LNCaP clone FGC (cell line): ENCODE data around the gene MUC5B.

Experiments used
- DNase-seq: peaks from one replicate; pipeline ENCODE4 v3.0.0-alpha.2; 2011; ENCODE audit warnings: low read depth
- H3K4me3 ChIP-seq: 2 replicates; pipeline ENCODE4 v1.5.1; 2011; ENCODE audit warnings: mild to moderate bottlenecking, low read depth, low read length, control low read depth
- TF ChIP-seq, protein P1 (sequence below): IDR thresholded peaks from 2 replicates; pipeline ENCODE4 v1.5.1; 2012; ENCODE audit warnings: mild to moderate bottlenecking; ENCODE audit not compliant: control insufficient read depth, insufficient read depth; ENCODE audit errors: extremely low read depth

MUC5B gene

DNA sequence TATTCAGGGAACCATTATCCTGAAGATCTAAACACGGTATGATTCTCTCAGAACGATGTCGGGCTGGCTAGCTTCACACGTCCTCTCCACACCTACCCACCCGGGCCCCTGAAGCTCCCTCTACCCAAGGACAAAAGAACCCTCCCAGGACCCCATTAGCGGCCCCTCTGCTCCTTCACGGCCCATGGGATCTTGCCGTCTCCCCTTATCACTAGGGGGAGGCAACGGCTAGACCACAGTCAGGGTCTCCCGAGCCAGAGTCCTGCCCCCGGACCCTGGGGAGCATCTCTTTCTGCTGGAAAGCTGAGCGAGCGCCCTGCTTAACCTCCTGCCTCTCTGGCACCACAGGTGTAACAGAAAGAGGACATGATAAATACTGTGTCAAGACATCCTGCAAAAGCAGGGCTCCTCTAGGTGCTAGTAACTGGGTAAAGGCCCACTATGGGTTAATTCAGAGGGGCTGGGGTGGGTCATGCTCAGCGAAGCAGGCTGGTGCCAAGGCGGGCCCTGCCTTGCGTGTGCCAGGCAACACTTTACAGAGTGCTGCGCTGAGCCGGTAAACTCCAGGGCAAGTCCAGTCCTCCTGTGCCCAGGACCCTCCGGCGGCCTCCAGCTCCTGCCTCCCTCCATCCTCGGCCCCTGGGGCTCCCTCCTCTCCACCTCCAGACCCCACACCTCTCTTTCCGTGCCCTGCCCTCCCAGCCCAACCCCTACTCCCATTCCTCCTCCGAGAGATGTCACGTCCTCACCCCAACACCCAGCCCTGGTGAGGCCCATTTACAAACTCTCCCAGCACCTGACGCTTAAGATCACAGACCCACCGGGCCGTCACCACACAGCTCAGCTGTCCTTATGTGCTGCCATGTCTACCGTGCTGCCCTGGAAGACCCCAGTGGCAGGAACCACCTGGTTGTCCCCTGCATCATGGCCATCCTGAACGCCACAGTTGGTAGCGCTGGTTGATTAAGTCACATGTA is 83.6 kb downstream of the MUC5B start:
- no peak for DNase-seq
- no peak overlapping the region for H3K4me3 ChIP-seq

DNA sequence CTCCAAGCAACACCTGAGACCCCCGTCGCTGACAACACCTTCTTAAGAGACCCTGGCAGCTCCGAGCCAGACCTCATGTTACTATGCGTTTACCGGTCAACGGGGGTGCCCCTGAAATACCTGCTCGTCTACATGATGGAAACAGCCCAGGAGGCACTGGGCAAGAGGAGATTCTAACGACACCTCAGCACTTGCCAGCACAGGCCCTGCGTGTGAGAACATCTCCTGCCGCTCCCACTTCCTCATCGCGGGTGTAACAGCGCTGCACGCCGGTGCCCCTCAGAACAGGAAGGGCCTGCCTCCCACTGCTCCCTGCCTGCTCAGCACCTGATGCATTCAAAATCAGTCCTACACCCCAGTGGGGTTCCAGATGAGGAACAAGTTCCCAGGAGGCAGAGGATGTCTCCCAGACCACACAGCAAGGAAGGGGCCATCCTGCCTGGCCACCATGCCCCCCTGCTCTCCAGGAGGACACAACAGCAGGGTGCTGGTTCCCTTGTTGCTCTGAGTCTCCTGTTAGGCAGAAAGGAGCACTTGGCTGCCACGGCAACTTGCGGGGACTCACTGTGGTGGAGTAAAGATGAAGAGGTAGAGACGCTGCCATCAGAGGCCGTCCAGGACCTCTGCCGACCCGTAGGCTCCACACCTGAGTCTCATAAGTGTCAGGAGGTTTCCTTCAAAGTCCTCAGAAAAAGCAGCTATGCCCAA is 84.5 kb downstream of the MUC5B start:
- DNase-seq = no peak
- TF ChIP-seq, protein P1, sequence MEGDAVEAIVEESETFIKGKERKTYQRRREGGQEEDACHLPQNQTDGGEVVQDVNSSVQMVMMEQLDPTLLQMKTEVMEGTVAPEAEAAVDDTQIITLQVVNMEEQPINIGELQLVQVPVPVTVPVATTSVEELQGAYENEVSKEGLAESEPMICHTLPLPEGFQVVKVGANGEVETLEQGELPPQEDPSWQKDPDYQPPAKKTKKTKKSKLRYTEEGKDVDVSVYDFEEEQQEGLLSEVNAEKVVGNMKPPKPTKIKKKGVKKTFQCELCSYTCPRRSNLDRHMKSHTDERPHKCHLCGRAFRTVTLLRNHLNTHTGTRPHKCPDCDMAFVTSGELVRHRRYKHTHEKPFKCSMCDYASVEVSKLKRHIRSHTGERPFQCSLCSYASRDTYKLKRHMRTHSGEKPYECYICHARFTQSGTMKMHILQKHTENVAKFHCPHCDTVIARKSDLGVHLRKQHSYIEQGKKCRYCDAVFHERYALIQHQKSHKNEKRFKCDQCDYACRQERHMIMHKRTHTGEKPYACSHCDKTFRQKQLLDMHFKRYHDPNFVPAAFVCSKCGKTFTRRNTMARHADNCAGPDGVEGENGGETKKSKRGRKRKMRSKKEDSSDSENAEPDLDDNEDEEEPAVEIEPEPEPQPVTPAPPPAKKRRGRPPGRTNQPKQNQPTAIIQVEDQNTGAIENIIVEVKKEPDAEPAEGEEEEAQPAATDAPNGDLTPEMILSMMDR = no peak
- no peak overlapping the region for H3K4me3 ChIP-seq

More for the DNA sequence above, 83.6 kb downstream of the MUC5B start:
- TF ChIP-seq, protein P1 = no peak

DNA sequence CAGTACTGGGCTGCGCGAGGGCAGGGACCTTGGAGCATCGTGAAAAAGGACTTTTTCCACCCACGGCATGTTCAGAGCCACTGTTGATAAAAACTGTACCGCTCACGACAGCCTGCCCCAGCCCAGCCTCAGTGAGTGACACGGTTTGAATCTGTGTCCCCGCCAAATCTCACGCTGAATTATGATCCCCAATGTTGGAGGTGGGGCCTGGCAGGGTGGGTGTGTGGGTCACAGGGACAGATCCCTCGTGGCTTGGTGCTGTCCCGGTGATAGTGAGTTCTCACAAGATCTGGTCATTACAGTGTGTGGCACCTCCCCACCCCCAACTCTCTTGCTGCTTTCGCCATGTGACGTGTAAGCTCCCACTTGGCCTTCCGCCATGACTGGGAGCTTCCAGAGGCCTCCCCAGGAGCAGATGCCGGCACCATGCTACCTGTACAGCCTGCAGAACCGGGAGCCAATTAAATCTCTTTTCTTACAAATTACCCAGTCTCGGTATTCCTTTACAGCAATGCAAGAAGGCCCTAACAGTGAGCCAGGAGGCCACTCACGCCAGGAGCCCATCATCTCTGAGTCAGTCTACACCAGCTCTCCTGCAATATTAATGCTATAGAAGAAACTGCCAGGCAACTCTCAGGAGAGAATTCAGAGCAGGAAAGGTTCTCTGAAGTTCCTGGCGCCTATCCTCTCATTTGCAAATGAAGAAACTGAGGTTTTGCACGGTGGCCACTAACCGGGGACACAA is 85.3 kb downstream of the MUC5B start:
- TF ChIP-seq, protein P1 = no peak
- H3K4me3 ChIP-seq = peak overlapping the region; percentile 79
- no peak for DNase-seq

DNA sequence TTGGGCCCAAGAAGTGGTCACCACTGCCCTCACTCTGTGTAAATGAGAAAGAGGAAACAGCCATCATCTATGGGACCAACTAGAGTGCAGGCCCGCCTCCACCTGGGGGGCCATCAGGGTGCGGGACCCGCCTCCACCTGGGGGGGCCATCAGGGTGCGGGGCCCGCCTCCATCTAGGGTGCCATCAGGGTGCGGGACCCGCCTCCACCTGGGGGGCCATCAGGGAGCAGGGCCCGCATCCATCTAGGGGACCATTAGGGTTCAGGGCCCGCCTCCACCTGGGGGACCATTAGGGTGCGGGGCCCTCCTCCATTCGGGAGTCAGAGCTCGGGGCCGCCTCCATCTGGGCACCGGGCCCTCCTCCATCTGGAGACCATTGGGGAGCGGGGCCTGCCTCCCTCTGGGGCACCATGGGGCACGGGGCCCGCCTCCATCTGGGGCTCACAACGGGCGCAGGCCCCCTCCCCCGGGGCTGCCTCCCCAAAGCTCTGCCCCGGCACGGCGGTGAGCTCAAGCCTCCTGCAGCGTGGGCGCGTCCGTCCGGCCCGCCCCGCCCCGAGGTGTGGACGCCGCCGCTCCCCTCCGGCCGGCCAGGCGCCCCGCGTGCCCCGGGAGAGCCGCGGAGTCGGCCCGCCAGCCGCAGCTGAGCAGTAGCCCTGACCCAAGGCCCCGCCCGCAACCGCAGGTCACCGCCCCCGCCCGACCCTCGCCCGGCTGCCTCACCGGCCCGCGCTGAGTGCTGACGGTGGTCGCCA is 86.1 kb downstream of the MUC5B start:
- DNase-seq = no peak
- TF ChIP-seq, protein P1 = no peak
- peak overlapping the region; percentile 79 for H3K4me3 ChIP-seq

DNA sequence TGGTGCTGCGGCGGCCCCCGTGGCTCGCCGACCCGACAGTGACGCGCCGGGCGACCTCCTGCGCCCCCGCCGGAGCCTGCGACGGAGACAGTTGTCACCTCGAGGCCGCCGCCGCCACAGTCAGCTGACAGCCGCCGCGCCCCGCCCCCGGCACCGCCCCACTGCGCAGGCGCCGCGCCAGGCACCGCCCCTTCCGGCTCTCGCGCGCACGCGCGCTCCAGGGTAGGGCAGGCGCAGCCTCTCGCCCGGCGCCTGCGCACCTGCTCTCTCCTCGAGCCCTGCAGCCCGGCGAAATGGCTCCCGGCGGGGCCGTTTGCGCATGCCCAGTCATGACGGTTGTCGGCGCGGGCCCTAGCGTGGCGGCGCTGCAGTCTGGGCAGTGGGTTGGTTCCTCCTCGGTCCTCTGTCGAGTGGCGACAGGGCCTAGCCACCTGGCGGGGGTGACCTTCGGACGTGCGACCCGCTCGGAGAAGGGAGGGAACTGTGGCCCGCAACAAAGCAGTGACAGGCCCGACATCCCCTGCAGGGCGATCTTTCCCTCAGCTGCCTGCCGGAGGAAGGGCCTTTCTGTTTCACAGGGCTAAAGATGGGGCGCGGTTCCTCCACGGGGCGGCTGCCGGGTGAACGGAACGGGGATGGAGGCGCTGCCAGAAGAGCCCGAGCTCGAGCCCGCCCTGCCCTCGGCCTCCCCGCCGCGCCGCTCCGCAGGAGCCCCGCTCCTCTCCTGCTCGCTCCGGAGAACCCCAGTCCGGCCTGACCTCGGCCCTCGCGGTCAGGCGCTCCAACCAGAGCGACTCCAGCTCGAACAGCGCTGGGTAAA is 86.8 kb downstream of the MUC5B start, which contains the start of gene TOLLIP:
Gene TOLLIP (minus strand): TSS at position 135 of the 820 bp plus-strand sequence. CDS start 134 bp downstream, at position 1.
- TF ChIP-seq, protein P1 = peak; percentile 31
- peak within 1 kb of the TSS; percentile 79 for H3K4me3 ChIP-seq
- DNase-seq = peak; percentile 67

DNA sequence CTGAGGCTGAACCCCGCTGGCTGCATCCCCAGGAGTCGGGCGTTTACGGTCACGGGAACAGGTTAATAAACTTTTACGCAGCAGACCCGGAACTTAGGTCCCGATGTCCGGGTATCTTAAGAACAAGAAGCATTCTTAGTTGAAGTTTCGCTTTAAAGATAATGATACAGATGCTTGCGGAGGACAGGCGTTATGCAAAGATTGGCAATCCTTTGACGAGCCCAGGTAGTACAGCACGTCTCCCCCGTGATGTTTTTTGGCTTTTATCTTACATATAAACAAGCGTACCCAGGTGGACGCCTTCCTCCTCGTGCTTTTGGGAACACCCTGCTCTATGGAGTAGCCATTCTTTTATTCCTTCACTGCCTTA is 87.4 kb downstream of the MUC5B start:
- TF ChIP-seq, protein P1 = no peak
- no peak for DNase-seq
- H3K4me3 ChIP-seq = peak overlapping the region; percentile 70
